Muscle of leg (tissue), 16 donors: Measurements from ENCODE around the gene PON1. TPM values are rescaled to one million over a fixed set of nuclear protein-coding genes. Genes with fewer than 3 reads are reported as not detected.

Experiments
- DNase-seq: peaks from one replicate; pipeline ENCODE4 v3.0.0; 2013
- H3K27ac ChIP-seq: one replicate; pipeline ENCODE4 v1.5.1; 2013; ENCODE audit warnings: mild to moderate bottlenecking, low read length, control low read depth
- H3K27me3 ChIP-seq: one replicate; pipeline ENCODE4 v1.6.1; 2013; ENCODE audit warnings: low read length; ENCODE audit not compliant: control insufficient read depth, insufficient read depth
- H3K36me3 ChIP-seq: one replicate; pipeline ENCODE4 v1.6.1; 2013; ENCODE audit warnings: low read length; ENCODE audit not compliant: control insufficient read depth, insufficient read depth
- H3K4me1 ChIP-seq: one replicate; pipeline ENCODE4 v1.6.1; 2013; ENCODE audit warnings: low read length; ENCODE audit not compliant: control insufficient read depth, insufficient read depth
- H3K4me3 ChIP-seq: one replicate; pipeline ENCODE4 v1.5.1; 2013; ENCODE audit warnings: low read length, control low read depth
- H3K9me3 ChIP-seq: replicated peaks from 2 replicates; pipeline ENCODE4 v1.6.1; 2013; ENCODE audit warnings: low read depth, low read length; ENCODE audit not compliant: control insufficient read depth
- WGBS: methylation state at CpG from one replicate; pipeline ENCODE4 v1.1.5; 2013; ENCODE audit warnings: missing lambda C conversion rate; ENCODE audit not compliant: insufficient coverage; 5-methylcytosine and 5-hydroxymethylcytosine counted together
- long read RNA-seq, 11 donors: transcript quantifications; one replicate each; lab custom pipeline, GENCODE V29; 2026
- polyA plus RNA-seq, 8 donors: library from polyadenylated mRNA; unstranded; fragments of 120-200 nt; gene quantifications; one replicate each; pipeline versions ENCODE4 v1.2.1 to v1.2.3, GENCODE V29; 2013; ENCODE audit warnings: inconsistent platforms in 1 of 8, low replicate concordance in 1 of 8; ENCODE audit not compliant: insufficient read length in 8 of 8, insufficient read depth in 1 of 8
- total RNA-seq: library from RNA; stranded (reverse); fragments of 120-200 nt; gene quantifications from one replicate; pipeline ENCODE4 v1.2.4, GENCODE V29; 2013

The PON1 gene
- total RNA-seq: 0.31 TPM
- polyA plus RNA-seq: under 1 TPM; 0.28 to 0.52 (median 0.33) TPM
- long read RNA-seq, donor 1: 0 reads
- long read RNA-seq, donor 2: 0 reads
- long read RNA-seq, donor 3: 0 reads
- long read RNA-seq, donor 4: 0 reads
- long read RNA-seq, donor 5, partial matches to known transcripts: 0 of 1 reads
- long read RNA-seq, donor 5, other reads (novel, unspliced or antisense): 0 of 1 reads
- long read RNA-seq, donor 6: 0 reads
- long read RNA-seq, donor 7: 0 reads
- long read RNA-seq, donor 8: 0 reads
- long read RNA-seq, donor 9: 0 reads
- long read RNA-seq, donor 10: 0 reads
- long read RNA-seq, donor 11: 0 reads

DNA sequence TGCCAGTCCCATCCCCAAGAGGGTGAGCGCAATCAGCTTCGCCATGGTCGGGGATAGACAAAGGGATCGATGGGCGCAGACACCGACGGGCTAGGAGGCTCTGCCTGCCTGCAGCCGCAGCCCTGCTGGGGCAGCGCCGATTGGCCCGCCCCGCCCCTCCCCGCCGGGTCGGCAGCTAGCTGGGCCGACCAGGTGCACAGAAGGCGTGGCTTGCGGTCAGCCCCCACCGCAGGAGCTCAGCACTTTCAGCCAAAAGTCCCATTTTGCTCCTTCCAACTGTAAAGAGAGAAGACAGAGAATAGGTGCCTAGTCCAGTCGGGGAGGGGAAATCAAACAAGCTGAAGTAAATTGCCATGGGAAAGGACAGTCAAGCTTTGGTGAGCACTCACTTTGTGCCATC, at the start of gene PON1:
Gene PON1, minus strand, starts transcription at position 102 of the 400 bp plus-strand sequence. Its CDS starts 57 bp downstream, at position 45.
- Histone ChIP-seq H3K27me3 (no peaks in the 10 kb centered on the region), H3K27ac (no peak within 1 kb of the TSS), H3K4me1 (no peaks in the 10 kb centered on the region), H3K9me3 (no peaks in the 10 kb centered on the region), H3K4me3 (no peak within 1 kb of the TSS), H3K36me3 (no peaks in the 10 kb centered on the region)
- WGBS: 12% methylated on average over 16 of the region's 20 CpGs
- DNase-seq: no peak

DNA sequence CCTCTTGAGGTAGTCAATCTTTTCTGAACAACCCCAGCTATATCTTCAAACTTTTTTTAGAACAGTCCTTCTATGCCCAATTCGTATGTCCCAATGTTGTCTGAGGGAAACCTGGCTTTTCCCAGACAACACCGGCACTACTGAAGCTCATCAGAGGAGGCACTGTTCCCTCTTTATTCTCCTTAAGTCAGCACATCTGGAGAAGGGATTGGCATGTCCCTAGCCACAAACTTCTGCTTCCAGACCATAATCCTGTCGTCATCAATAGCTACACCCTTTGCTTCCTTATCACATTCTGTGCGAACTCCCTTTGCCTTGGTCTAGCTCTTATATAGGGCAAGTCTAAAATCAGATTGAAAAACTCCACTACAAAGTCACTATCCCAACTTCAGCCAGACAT, 49.0 kb upstream of the PON1 start:
- DNase-seq: no peak
- 71% methylated on average over 2 of the region's 4 CpGs for WGBS
- no peaks in the 10 kb centered on the region for H3K9me3 ChIP-seq
- no peak overlapping the region for H3K4me3 ChIP-seq
- H3K4me1 ChIP-seq: no peaks in the 10 kb centered on the region
- H3K27ac ChIP-seq: no peak overlapping the region
- no peaks in the 10 kb centered on the region for H3K36me3 ChIP-seq
- H3K27me3 ChIP-seq: no peaks in the 10 kb centered on the region

DNA sequence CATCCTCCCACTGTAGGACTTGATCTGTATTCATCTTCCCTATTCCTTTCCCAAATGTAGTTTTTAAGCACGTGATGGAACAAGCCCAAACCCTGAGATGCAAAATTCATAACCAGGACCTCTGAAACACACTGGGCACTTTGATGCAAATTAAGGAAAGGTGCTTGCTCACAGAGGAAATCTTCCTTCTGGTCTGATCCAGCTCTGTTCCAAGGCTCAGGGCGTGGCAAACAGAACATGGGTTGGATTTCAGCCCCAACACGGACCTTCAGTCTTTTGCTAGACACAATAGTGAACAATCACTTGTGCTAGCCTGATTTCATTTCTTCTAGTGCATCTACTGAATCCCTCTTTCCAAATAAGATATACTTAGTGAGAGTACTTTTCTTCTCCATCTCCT, 43.9 kb upstream of the PON1 start:
- Histone ChIP-seq H3K4me1 (no peaks in the 10 kb centered on the region), H3K27me3 (no peaks in the 10 kb centered on the region), H3K36me3 (no peaks in the 10 kb centered on the region), H3K4me3 (no peak overlapping the region), H3K27ac (no peak overlapping the region), H3K9me3 (no peaks in the 10 kb centered on the region)
- DNase-seq: no peak
- WGBS: 93% methylated on average over 2 of the region's 3 CpGs

DNA sequence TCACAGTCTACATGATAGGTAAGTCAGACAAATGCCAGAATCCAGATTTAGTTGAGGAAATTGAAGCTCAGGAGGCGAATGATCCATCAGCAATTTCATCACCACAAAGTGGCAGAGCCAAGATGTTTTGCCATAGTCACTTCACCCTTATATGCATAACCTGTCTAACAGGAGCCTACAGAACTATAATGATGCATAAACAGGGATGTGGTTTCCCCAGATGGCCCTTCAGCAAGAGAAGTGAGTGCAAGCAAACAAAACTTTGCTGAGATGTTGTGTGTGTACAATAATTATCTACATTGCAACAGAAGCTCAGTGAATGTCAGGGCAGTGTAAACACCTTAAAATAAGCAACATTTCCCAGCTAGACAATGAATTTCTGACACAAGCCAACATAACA, 43.3 kb upstream of the PON1 start:
- DNase-seq: no peak
- WGBS: no CpG with 5 or more reads among the region's 1 CpG
- no peak overlapping the region for H3K27ac ChIP-seq
- no peaks in the 10 kb centered on the region for H3K27me3 ChIP-seq
- H3K4me3 ChIP-seq: no peak overlapping the region
- no peaks in the 10 kb centered on the region for H3K9me3 ChIP-seq
- H3K36me3 ChIP-seq: no peaks in the 10 kb centered on the region
- no peaks in the 10 kb centered on the region for H3K4me1 ChIP-seq

DNA sequence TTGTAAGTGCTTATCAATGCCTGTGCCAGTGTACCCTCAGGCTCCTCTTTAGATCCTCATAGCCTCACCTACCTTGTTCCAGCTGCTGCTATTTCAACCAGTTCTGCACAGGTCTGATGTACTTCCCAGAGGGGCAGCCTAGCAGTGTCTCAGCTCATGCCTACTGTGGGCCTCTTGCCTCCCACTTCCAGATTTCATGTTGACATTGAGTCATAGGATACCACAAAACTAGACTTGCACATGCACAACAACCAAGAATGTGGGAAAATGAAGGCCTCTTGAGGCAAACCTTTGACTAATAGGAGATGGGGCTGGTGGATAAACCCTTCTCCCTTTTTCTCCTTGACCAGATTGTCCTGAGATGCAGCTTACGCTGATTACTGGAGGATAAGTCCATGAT, 40.8 kb upstream of the PON1 start:
- 100% methylated on average over 1 of the region's 1 CpG for WGBS
- H3K9me3 ChIP-seq: no peaks in the 10 kb centered on the region
- H3K4me3 ChIP-seq: no peak overlapping the region
- peaks cover 2% of the 10 kb centered on the region for H3K36me3 ChIP-seq
- no peak overlapping the region for H3K27ac ChIP-seq
- DNase-seq: no peak
- H3K4me1 ChIP-seq: no peaks in the 10 kb centered on the region
- no peaks in the 10 kb centered on the region for H3K27me3 ChIP-seq

DNA sequence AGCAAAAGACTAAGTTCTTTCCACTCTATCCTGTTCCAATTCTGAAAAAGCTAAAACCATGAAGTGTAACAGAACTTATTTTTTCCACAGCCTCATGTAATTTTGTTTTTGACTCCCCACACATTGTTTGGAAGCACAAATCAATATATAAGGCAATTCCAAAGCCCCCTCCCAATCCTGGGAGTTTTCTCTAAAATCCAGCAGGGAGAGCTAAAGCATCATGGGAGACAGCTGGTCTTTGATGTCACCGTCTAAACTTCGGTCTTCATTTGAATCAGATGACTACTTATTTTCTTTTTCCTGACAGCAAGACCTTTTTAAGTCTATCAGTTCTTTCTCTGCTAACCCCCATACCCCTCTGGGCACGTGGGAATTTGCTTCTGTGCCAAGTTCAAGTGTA, 33.3 kb upstream of the PON1 start:
- Histone ChIP-seq H3K27ac (no peak overlapping the region), H3K4me3 (no peak overlapping the region), H3K4me1 (no peaks in the 10 kb centered on the region), H3K36me3 (peaks cover 2% of the 10 kb centered on the region), H3K27me3 (no peaks in the 10 kb centered on the region), H3K9me3 (no peaks in the 10 kb centered on the region)
- WGBS: 60% methylated on average over 1 of the region's 3 CpGs
- DNase-seq: no peak

DNA sequence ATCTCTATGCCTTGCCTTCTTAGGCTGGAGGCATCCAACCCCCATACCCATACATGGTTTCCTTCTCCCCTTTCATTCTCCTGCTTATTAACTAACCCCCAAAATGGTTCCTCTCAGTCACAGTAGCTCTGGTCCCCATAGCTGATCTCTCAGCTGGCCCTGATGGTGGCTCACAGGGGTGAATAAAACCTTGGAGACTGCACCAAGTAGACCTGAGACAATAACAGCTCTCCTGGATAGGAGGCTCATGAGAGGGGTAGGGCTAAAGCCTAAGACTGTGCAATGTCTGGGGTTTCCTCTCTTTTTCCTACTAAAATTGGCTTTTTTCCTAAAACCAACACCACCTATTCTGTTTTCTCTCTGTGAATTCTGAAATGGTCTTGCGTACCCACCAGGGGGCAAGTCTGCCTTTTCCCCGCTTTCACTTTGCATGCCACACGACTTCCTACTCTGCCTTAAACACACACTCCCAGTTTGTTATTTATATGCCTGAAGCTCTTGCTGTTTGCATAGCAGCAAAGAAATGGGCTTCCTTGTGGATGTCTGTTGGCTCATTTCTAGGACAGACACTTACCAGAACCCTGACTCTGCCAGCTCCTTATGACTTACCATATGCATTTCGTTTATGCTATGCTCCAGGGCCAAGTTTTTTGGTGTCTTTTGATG, 18.4 kb upstream of the PON1 start:
- no peaks in the 10 kb centered on the region for H3K36me3 ChIP-seq
- WGBS: 100% methylated on average over 1 of the region's 4 CpGs

DNA sequence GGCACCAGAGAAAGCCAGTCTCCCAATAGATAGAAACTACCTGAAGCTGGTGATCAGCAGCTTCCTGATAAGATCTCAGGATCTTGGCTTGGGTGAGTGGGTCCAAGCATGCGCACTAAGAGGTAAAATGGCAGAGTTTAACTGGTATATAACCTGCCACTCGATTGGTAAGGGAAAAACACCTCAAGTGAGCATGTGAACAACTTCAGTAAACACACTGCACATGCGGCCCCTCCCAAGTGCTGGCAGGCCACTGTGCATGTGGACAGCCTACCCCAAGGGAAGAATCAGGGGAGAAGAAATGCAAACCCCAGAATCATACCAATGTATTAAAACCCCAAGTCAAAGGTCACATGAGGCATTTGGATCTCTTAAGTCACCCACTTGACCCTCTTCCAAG, 17.7 kb upstream of the PON1 start:
- no peak overlapping the region for H3K4me3 ChIP-seq
- H3K9me3 ChIP-seq: no peaks in the 10 kb centered on the region
- H3K36me3 ChIP-seq: no peaks in the 10 kb centered on the region
- 100% methylated on average over 1 of the region's 3 CpGs for WGBS
- no peak for DNase-seq
- no peaks in the 10 kb centered on the region for H3K4me1 ChIP-seq
- H3K27me3 ChIP-seq: no peaks in the 10 kb centered on the region
- H3K27ac ChIP-seq: no peak overlapping the region

More for the DNA sequence above, 18.4 kb upstream of the PON1 start:
- DNase-seq: no peak
- H3K27me3 ChIP-seq: no peaks in the 10 kb centered on the region
- no peaks in the 10 kb centered on the region for H3K9me3 ChIP-seq
- no peak overlapping the region for H3K27ac ChIP-seq
- H3K4me3 ChIP-seq: no peak overlapping the region
- H3K4me1 ChIP-seq: no peaks in the 10 kb centered on the region

DNA sequence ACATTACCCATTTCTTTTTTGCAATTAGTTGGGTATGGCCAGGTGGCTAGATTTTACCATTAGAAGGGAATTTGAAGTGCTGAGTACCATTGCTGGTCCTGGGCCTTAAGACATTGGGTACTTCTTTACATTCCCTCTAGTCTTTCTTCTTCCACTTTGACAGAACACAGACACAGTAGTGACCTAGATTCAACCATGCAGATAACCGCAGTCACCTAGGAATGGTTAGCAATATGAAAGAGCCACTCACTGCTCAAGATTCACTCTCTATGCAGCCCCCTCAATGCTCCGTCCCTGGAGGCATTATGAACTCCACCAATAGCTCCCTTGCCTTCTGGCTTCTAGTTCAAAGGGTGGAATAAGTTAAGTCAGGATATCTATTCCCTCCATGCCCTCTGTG, 16.2 kb upstream of the PON1 start:
- H3K36me3 ChIP-seq: no peaks in the 10 kb centered on the region
- H3K27me3 ChIP-seq: no peaks in the 10 kb centered on the region
- H3K9me3 ChIP-seq: no peaks in the 10 kb centered on the region
- no CpG with 5 or more reads among the region's 2 CpGs for WGBS
- no peaks in the 10 kb centered on the region for H3K4me1 ChIP-seq
- H3K27ac ChIP-seq: no peak overlapping the region
- DNase-seq: no peak
- H3K4me3 ChIP-seq: no peak overlapping the region

DNA sequence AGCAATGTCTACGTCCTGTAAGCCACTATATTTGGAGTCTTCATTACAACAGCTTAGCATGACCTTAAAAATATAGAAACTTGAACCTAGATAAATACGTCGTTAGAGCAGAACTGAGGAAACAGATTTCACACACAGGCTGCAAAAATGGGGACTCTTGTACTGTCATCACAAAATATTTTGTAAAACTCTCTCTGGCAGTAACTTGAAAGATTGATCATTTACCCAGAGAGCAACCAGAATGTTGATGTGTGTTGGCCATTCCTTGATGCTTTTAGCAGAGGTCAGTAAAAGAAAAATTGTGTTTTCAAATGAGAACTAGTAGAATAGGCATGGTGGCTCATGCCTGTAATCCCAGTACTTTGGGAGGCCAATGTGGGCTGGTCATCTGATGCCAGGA, 14.5 kb upstream of the PON1 start:
- Histone ChIP-seq H3K27me3 (no peaks in the 10 kb centered on the region), H3K4me1 (no peaks in the 10 kb centered on the region), H3K27ac (no peak overlapping the region), H3K4me3 (no peak overlapping the region), H3K36me3 (no peaks in the 10 kb centered on the region), H3K9me3 (no peaks in the 10 kb centered on the region)
- 90% methylated on average over 2 of the region's 3 CpGs for WGBS
- DNase-seq: no peak
